Upper lobe of right lung (tissue), 1 donor: ENCODE data around the gene SEMA3A. TPM values are rescaled to one million over a fixed set of nuclear protein-coding genes. Genes with fewer than 3 reads are reported as not detected.
"Not testable (repeated sequence)": the region's sequence is repeated elsewhere in the genome, so short reads cannot be mapped to it uniquely, and the experiment has no call there.

Experiments used
- ATAC-seq: fragments of 200-7000 bp; cut with Tn5 transposase; one replicate; pipeline ENCODE4 v1.9.1; 2020; ENCODE audit warnings: mild to moderate bottlenecking, moderate library complexity
- DNase-seq: peaks from one replicate; pipeline ENCODE4 v3.0.0-alpha.2; 2020
- H3K27ac ChIP-seq: fragments of 200-600 bp; one replicate; pipeline ENCODE4 v1.8.0; 2022
- H3K27me3 ChIP-seq: fragments of 200-600 bp; one replicate; pipeline ENCODE4 v1.8.0; 2022; ENCODE audit warnings: mild to moderate bottlenecking
- H3K36me3 ChIP-seq: fragments of 200-600 bp; one replicate; pipeline ENCODE4 v1.8.0; 2022
- H3K4me1 ChIP-seq: fragments of 200-600 bp; one replicate; pipeline ENCODE4 v1.8.0; 2022
- H3K4me3 ChIP-seq: fragments of 200-600 bp; one replicate; pipeline ENCODE4 v1.8.0; 2022; ENCODE audit warnings: mild to moderate bottlenecking
- H3K9me3 ChIP-seq: fragments of 200-600 bp; one replicate; pipeline ENCODE4 v1.8.0; 2022
- intact Hi-C: fragments of 100-400 bp; cut with DNase I; formaldehyde crosslinking; loops from one replicate; pipeline ENCODE4 v1.11.0; 2022
- total RNA-seq: library from RNA; stranded (reverse); fragmentation: NEBNext Ultra II Directional; extraction: Animal tissue kit (Norgen Biotek cat#: 25700); gene quantifications from one replicate; pipeline ENCODE4 v1.2.1, GENCODE V29; 2021
- TF ChIP-seq, protein P1 (sequence below): fragments of 200-600 bp; IDR thresholded peaks from one replicate; pipeline ENCODE4 v1.8.0; 2022; ENCODE audit warnings: antibody characterized with exemption
- donor health status: DM: no; HTN: yes; CAD: no; lungs with severe emphysema.

SEMA3A gene
- total RNA-seq, 1 donor from 2014 or later: 12.0 TPM

DNA sequence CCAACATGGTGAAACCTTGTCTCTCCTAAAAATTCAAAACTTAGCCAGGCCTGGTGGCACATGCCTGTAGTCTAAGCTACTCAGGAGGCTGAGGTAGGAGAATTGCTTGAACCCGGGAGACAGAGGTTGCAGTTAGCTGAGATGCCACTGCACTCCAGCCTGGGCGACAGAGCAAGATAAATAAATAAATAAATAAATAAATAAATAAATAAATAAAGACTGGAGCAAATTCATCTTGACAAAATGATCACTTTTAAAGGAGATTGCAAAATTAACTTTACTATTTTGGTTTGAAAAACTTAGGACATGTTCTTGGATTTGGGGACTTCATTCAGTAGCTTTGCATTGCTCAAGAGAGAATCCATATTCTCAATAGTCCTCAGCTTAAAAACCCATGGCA lies 137.0 kb downstream of the SEMA3A start:
- Histone ChIP-seq H3K9me3 (no peaks in the 10 kb centered on the region), H3K4me1 (no peaks in the 10 kb centered on the region), H3K4me3 (no peak overlapping the region), H3K27ac (no peak overlapping the region), H3K27me3 (no peaks in the 10 kb centered on the region), H3K36me3 (no peaks in the 10 kb centered on the region)
- ATAC-seq (no peak), DNase-seq (no peak)
- TF ChIP-seq, protein P1, sequence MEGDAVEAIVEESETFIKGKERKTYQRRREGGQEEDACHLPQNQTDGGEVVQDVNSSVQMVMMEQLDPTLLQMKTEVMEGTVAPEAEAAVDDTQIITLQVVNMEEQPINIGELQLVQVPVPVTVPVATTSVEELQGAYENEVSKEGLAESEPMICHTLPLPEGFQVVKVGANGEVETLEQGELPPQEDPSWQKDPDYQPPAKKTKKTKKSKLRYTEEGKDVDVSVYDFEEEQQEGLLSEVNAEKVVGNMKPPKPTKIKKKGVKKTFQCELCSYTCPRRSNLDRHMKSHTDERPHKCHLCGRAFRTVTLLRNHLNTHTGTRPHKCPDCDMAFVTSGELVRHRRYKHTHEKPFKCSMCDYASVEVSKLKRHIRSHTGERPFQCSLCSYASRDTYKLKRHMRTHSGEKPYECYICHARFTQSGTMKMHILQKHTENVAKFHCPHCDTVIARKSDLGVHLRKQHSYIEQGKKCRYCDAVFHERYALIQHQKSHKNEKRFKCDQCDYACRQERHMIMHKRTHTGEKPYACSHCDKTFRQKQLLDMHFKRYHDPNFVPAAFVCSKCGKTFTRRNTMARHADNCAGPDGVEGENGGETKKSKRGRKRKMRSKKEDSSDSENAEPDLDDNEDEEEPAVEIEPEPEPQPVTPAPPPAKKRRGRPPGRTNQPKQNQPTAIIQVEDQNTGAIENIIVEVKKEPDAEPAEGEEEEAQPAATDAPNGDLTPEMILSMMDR: no peak
- intact Hi-C loops: no loop called here

DNA sequence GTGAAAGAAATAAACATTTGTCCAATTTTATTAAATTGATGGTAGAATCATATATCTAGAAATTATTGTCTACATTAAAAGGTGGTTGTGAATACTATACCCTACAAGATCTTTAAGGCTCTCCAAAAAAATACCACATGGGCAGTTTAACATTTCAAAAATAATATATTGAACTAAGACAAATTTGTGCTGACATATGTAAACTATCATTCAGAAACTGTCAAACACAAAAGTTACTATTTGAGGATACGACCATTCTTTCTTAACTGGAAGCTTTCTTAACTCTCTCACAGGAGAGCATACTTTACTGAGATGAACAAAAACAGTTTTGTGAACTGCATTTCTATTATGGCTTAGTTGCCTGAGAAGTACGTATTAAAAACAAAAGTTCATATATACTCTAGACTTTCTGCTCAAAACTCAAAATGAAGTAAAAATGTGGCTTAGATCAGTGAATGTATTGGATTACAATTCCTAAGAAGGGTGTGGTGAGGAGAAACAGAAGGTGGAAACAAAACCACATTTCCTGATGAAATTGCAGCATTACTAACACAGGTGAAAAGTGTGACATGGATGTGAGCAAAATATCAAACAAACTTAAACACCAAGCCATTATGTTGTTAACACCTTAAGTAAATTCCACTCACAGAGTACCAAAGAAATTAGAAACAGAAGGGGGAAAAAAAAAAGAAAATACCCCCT lies 138.5 kb downstream of the SEMA3A start:
- intact Hi-C loops: no loop called here
- TF ChIP-seq, protein P1: no peak
- DNase-seq: no peak
- Histone ChIP-seq H3K4me3 (no peak overlapping the region), H3K27ac (no peak overlapping the region), H3K4me1 (no peaks in the 10 kb centered on the region), H3K27me3 (no peaks in the 10 kb centered on the region), H3K9me3 (no peaks in the 10 kb centered on the region), H3K36me3 (no peaks in the 10 kb centered on the region)
- no peak for ATAC-seq

DNA sequence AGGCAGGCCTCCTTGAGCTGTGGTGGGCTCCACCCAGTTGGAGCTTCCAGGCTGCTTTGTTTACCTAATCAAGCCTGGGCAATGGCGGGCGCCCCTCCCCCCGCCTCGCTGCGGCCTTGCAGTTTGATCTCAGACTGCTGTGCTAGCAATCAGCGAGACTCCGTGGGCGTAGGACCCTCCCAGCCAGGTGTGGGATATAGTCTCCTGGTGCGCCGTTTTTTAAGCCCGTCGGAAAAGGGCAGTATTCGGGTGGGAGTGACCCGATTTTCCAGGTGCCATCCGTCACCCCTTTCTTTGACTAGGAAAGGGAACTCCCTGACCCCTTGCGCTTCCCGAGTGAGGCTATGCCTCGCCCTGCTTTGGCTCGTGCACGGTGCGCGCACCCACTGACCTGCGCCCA lies 139.4 kb downstream of the SEMA3A start:
- H3K27me3 ChIP-seq, intact Hi-C loops, H3K4me3 ChIP-seq, H3K36me3 ChIP-seq, H3K4me1 ChIP-seq, DNase-seq, ATAC-seq, H3K27ac ChIP-seq, H3K9me3 ChIP-seq: not testable (repeated sequence)

DNA sequence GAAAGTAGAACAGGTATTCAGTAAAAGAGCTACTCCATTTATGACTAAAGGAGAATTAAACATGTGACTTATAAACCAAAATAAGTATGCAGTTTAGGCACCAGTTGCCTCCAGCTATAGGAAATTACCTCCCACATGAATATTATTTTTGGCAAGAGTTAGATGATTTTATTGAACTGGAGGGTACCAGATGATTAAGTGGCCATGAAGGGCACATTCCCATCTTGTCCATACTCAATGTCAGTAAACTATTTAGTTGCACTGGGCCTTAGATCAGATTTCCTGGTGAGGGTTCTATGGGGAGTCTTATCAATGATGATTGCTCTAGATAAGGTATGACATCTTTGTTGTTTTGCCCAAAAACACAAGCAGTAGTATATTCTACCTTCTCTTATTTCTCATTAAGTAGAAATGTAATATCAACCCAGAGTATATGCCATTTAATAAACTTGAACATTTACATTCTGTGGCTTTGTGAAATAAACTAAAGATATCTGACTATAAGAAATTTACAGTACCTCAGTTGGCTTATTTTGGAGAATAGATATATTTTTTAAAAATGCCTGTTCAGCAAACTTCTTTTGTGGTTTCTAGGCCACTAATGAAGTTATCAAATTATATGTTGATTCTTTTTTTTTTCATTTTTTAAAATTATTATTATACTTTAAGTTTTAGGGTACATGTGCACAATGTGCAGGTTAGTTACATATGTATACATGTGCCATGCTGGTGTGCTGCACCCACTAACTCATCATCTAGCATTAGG lies 145.3 kb downstream of the SEMA3A start:
- TF ChIP-seq, protein P1: no peak
- DNase-seq (no peak), ATAC-seq (no peak)
- no peak overlapping the region for H3K27ac ChIP-seq
- no peaks in the 10 kb centered on the region for H3K36me3 ChIP-seq
- no peaks in the 10 kb centered on the region for H3K9me3 ChIP-seq
- no peaks in the 10 kb centered on the region for H3K4me1 ChIP-seq
- no peak overlapping the region for H3K4me3 ChIP-seq
- intact Hi-C loops: no loop called here
- no peaks in the 10 kb centered on the region for H3K27me3 ChIP-seq

DNA sequence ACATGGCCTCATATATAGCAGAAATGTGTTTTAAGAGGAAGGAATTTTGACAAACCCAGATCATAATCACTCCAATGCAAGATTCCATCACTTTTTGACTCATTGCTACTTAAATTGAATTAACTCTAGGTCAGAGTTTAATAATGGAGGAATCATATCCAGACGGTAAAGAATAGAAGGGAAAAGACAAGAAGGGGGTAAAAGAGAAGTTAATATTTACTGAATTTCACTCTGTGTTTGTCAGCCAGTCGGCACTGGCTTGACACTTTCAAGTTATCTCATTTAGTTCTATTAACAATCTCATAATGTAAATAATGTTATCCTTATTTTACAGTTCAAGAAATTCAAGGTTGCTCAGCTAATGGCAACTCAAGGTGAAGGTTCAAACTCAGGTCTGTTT lies 147.5 kb downstream of the SEMA3A start:
- Histone ChIP-seq H3K27ac (no peak overlapping the region), H3K4me1 (no peaks in the 10 kb centered on the region), H3K9me3 (no peaks in the 10 kb centered on the region), H3K4me3 (no peak overlapping the region), H3K27me3 (no peaks in the 10 kb centered on the region), H3K36me3 (no peaks in the 10 kb centered on the region)
- no peak for ATAC-seq
- TF ChIP-seq, protein P1: no peak
- intact Hi-C loops: no loop called here
- no peak for DNase-seq

DNA sequence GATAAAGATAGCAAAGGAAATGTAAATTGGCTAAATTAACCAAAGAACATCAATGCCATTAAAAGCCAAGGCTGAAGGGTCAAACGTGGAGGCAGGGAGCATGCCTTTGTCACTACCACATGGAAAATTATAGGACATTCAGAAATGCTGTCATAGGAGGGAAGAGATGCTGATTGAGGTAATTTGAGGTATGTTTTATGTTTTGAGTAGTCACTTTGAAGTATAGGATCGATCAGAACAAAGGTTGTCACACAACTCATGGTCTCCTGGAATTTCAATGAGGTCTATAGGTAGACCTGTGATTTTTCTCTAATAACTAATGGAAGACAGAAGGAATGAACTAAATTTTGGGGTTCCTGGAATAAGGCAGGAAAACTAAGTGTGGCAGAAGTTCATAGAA lies 149.8 kb downstream of the SEMA3A start:
- H3K27me3 ChIP-seq: no peaks in the 10 kb centered on the region
- H3K36me3 ChIP-seq: no peaks in the 10 kb centered on the region
- H3K4me3 ChIP-seq: no peak overlapping the region

More for the DNA sequence above, 149.8 kb downstream of the SEMA3A start:
- intact Hi-C loops: no loop called here
- ATAC-seq: no peak
- TF ChIP-seq, protein P1: no peak
- Histone ChIP-seq H3K4me1 (no peaks in the 10 kb centered on the region), H3K9me3 (no peaks in the 10 kb centered on the region), H3K27ac (no peak overlapping the region)
- no peak for DNase-seq
